HepG2 (cell line): ENCODE results near the gene AKAP12. TPM values are rescaled to one million over a fixed set of nuclear protein-coding genes. Genes with fewer than 3 reads are reported as not detected.
A peak's percentile ranks its signal among the peaks of the same experiment; 100 is the strongest.

Source experiments
- AKNA ChIP-seq: sonication (generic); formaldehyde crosslinking; IDR thresholded peaks from 2 replicates; pipeline ENCODE4 v1.4.0; 2020; ENCODE audit warnings: missing genetic modification reagents, borderline replicate concordance
- HDAC6 ChIP-seq: fragments of 200-600 bp; sonication (generic); IDR thresholded peaks from 2 replicates; pipeline ENCODE4 v1.7.0; 2017; ENCODE audit warnings: mild to moderate bottlenecking, antibody characterized with exemption, low read length, low read depth
- MXD1 ChIP-seq: sonication (generic); formaldehyde crosslinking; IDR thresholded peaks from 2 replicates; pipeline ENCODE4 v1.4.0; 2020; ENCODE audit warnings: mild to moderate bottlenecking, missing genetic modification reagents
- SAFB2 ChIP-seq: sonication (generic); formaldehyde crosslinking; IDR thresholded peaks from 2 replicates; pipeline ENCODE4 v1.5.1; 2020; ENCODE audit warnings: missing genetic modification reagents, low read depth, mild to moderate bottlenecking, borderline replicate concordance
- SKIL ChIP-seq: sonication (generic); formaldehyde crosslinking; IDR thresholded peaks from 2 replicates; pipeline ENCODE4 v1.8.0; 2022; ENCODE audit warnings: missing genetic modification reagents, mild to moderate bottlenecking, moderate library complexity, borderline replicate concordance
- TGIF2 ChIP-seq: IDR thresholded peaks from 2 replicates; pipeline ENCODE4 v1.6.1; 2016; ENCODE audit warnings: control low read depth, missing compliant biosample characterization
- ZFP82 ChIP-seq: sonication (generic); formaldehyde crosslinking; IDR thresholded peaks from 2 replicates; pipeline ENCODE4 v1.5.1; 2020; ENCODE audit warnings: mild to moderate bottlenecking, missing genetic modification reagents, borderline replicate concordance
- ZNF142 ChIP-seq: sonication (generic); formaldehyde crosslinking; IDR thresholded peaks from 2 replicates; pipeline ENCODE4 v1.4.0; 2020; ENCODE audit warnings: missing genetic modification reagents
- ZNF143 ChIP-seq: sonication (generic); formaldehyde crosslinking; IDR thresholded peaks from 2 replicates; pipeline ENCODE4 v1.4.0; 2020; ENCODE audit warnings: missing genetic modification reagents
- polyA plus RNA-seq, 8 experiments: library from polyadenylated mRNA; depleted of rRNA in 3 of 8; stranded (reverse) in 7 of 8; unstranded in 1 of 8; fragments of >200 nt; fragmentation: Illumina TruSeq in 4 of 8; extraction: Trizol in 4 of 8; gene quantifications; 2 replicates each; pipeline versions ENCODE4 v1.2.1 to v1.2.3, GENCODE V29; 2011 to 2016; ENCODE audit warnings: low read depth in 4 of 8, missing spikeins in 1 of 8, mixed read lengths in 1 of 8; ENCODE audit not compliant: insufficient read depth in 1 of 8
- total RNA-seq, 5 experiments: library from RNA; depleted of rRNA; stranded (reverse); fragments of >200 nt; fragmentation: Illumina TruSeq; extraction: Trizol; gene quantifications; 2 replicates each; pipeline ENCODE4 v1.2.3, GENCODE V29; 2016; ENCODE audit warnings: low read depth in 1 of 5

The AKAP12 gene
- total and polyA plus RNA-seq, 2 of the 13 experiments (the other 11 are each of a cell fraction or from before 2014, with no cell fraction given) = 10.6 to 19.0 TPM

GRCh38 chr6:151390276-151390850 is 150.6 kb downstream of the AKAP12 start (continued):
- TF ChIP-seq SKIL (CRISPR knock-in tag) (peak; percentile 83), HDAC6 (no peak), TGIF2 (no peak), AKNA (no peak), MXD1 (CRISPR knock-in tag) (no peak; the same call in 1 of the 2 replicates), ZFP82 (CRISPR knock-in tag) (peak; percentile 81; the same call in 1 of the 2 replicates), ZNF143 (peak; percentile 57; the same call in 1 of the 2 replicates), ZNF142 (CRISPR knock-in tag) (peak; percentile 9; the same call in 1 of the 2 replicates), SAFB2 (CRISPR knock-in tag) (0 out of 2 replicates have a peak, but pooled peaks have one; percentile 50)
